Loucy (cell line): ENCODE results near the gene AMER2.

Experiments
- H2AFZ ChIP-seq: fragments of 200-600 bp; sonication (generic); 2 replicates; pipeline ENCODE4 v1.6.0; 2016; ENCODE audit warnings: antibody characterized with exemption, mild to moderate bottlenecking, low read length, moderate library complexity
- H3F3A ChIP-seq: fragments of 200-600 bp; 2 replicates; pipeline ENCODE4 v1.6.0; 2016; ENCODE audit warnings: antibody characterized with exemption, low read depth, mild to moderate bottlenecking
- H3K27me3 ChIP-seq: fragments of 200-600 bp; sonication (generic); 2 replicates; pipeline ENCODE4 v1.6.1; 2014; ENCODE audit warnings: low read length, mild to moderate bottlenecking; ENCODE audit not compliant: insufficient read depth, poor library complexity, severe bottlenecking
- H3K36me3 ChIP-seq: fragments of 200-600 bp; sonication (generic); 2 replicates; pipeline ENCODE4 v1.6.1; 2016; ENCODE audit warnings: low read length; ENCODE audit not compliant: insufficient read depth
- H3K4me1 ChIP-seq: fragments of 200-600 bp; sonication (generic); 2 replicates; pipeline ENCODE4 v1.5.1; 2014; ENCODE audit warnings: low read length, mild to moderate bottlenecking; ENCODE audit not compliant: insufficient read depth, poor library complexity, severe bottlenecking
- H3K4me2 ChIP-seq: fragments of 200-600 bp; sonication (generic); 2 replicates; pipeline ENCODE4 v1.6.0; 2014; ENCODE audit warnings: antibody characterized with exemption, low read length, low read depth, mild to moderate bottlenecking; ENCODE audit not compliant: poor library complexity, severe bottlenecking
- H3K4me3 ChIP-seq: fragments of 200-600 bp; sonication (generic); 2 replicates; pipeline ENCODE4 v1.5.1; 2014; ENCODE audit warnings: low read length, mild to moderate bottlenecking, mixed read lengths; ENCODE audit not compliant: poor library complexity, severe bottlenecking
- H3K79me2 ChIP-seq: fragments of 200-600 bp; sonication (generic); 2 replicates; pipeline ENCODE4 v1.6.1; 2014; ENCODE audit warnings: low read length; ENCODE audit not compliant: insufficient read depth
- H3K9ac ChIP-seq: fragments of 200-600 bp; sonication (generic); 2 replicates; pipeline ENCODE4 v1.6.0; 2014; ENCODE audit warnings: mild to moderate bottlenecking, low read depth, low read length, moderate library complexity; ENCODE audit not compliant: poor library complexity, severe bottlenecking
- H3K9me2 ChIP-seq: fragments of 200-600 bp; sonication (generic); replicated peaks from 2 replicates; pipeline ENCODE4 v1.6.1; 2016; ENCODE audit warnings: low read depth, low read length, mixed read lengths
- H3K9me3 ChIP-seq: fragments of 200-600 bp; sonication (generic); 2 replicates; pipeline ENCODE4 v1.6.1; 2014; ENCODE audit warnings: mild to moderate bottlenecking, antibody characterized with exemption, low read length, low read depth; ENCODE audit not compliant: insufficient read depth
- H4K20me1 ChIP-seq: fragments of 200-600 bp; sonication (generic); 2 replicates; pipeline ENCODE4 v1.6.0; 2014; ENCODE audit warnings: antibody characterized with exemption, low read length, mild to moderate bottlenecking; ENCODE audit not compliant: insufficient read depth, poor library complexity, severe bottlenecking
- CTCF ChIP-seq: fragments of 200-600 bp; sonication (generic); conservative IDR thresholded peaks from 2 replicates; pipeline ENCODE4 v1.5.1; 2014; ENCODE audit warnings: mild to moderate bottlenecking, antibody characterized with exemption, low read length
- EZH2phosphoT487 ChIP-seq: fragments of 200-600 bp; IDR thresholded peaks from 2 replicates; pipeline ENCODE4 v1.6.1; 2018; ENCODE audit warnings: antibody characterized with exemption, mild to moderate bottlenecking, moderate library complexity, borderline replicate concordance

AMER2 gene

DNA sequence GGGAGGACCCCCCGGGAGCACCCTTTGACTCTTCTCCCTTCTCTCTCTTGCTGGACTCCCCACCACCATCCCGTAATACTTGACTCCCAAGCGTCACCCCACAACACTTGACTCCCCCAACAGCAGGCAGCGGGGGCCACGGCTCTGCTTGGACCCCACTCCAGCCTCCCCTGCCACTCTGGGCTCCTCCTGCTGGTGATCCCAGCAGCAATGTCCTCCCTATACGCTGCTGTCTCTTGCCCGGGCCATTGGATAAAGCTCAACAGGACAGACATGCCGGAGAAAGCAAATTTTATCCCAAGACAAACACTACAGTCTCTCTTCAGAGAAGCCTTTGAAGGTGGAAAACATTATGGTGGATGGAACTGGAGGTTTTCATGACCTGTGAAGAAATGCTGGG, 20.4 kb upstream of the AMER2 start:
- Histone ChIP-seq H3K9me3 (no peaks in the 10 kb centered on the region), H3K4me2 (no peak overlapping the region), H3K27me3 (no peaks in the 10 kb centered on the region), H3F3A (no peaks in the 10 kb centered on the region), H3K4me1 (no peaks in the 10 kb centered on the region), H3K9me2 (no peaks in the 10 kb centered on the region), H4K20me1 (no peaks in the 10 kb centered on the region), H3K36me3 (no peaks in the 10 kb centered on the region), H2AFZ (no peak overlapping the region), H3K4me3 (no peak overlapping the region), H3K9ac (no peak overlapping the region), H3K79me2 (no peaks in the 10 kb centered on the region)
- TF ChIP-seq CTCF (no peak), EZH2phosphoT487 (no peak)

GRCh38 chr13:25192052-25192451, 20.0 kb upstream of the AMER2 start:
- Histone ChIP-seq H3K4me3 (no peak overlapping the region), H3K36me3 (no peaks in the 10 kb centered on the region), H3K4me1 (no peaks in the 10 kb centered on the region), H3K9me3 (no peaks in the 10 kb centered on the region), H3K4me2 (no peak overlapping the region), H3F3A (no peaks in the 10 kb centered on the region), H3K79me2 (no peaks in the 10 kb centered on the region), H3K9ac (no peak overlapping the region), H3K27me3 (no peaks in the 10 kb centered on the region), H2AFZ (no peak overlapping the region), H4K20me1 (no peaks in the 10 kb centered on the region), H3K9me2 (no peaks in the 10 kb centered on the region)
- TF ChIP-seq CTCF (no peak), EZH2phosphoT487 (no peak)

DNA sequence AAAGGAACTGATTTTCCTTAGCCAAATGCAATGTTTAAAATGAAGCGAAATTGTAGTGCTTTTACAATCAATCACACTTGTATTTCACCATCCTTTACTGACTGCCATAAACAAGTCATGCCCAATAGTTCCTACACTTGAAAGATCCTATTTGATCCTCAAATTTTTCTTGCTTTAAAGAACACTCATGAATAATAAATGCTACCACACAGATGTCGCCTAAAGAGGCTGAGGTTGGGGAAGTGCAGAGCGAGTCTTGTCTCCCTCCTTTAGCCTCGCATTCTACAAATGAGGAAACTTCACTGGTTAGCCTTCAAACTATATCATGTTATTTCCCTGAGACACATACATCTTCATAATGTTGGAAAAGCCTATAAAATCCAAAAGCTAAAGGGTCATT, 18.7 kb upstream of the AMER2 start:
- Histone ChIP-seq H3K27me3 (no peaks in the 10 kb centered on the region), H4K20me1 (no peaks in the 10 kb centered on the region), H3K79me2 (no peaks in the 10 kb centered on the region), H3K9ac (no peak overlapping the region), H3K9me2 (no peaks in the 10 kb centered on the region), H2AFZ (no peak overlapping the region), H3K9me3 (no peaks in the 10 kb centered on the region), H3K4me3 (no peak overlapping the region), H3K4me1 (no peaks in the 10 kb centered on the region), H3F3A (no peaks in the 10 kb centered on the region), H3K36me3 (no peaks in the 10 kb centered on the region), H3K4me2 (no peak overlapping the region)
- TF ChIP-seq EZH2phosphoT487 (no peak), CTCF (no peak)
